PC-3 (cell line): ENCODE measurements around the gene ZCCHC14.

Source experiments
- EZH2 ChIP-seq: fragments of 300-600 bp; sonication (generic); IDR thresholded peaks from one replicate; pipeline ENCODE4 v1.6.1; 2017; ENCODE audit warnings: antibody characterized with exemption, mild to moderate bottlenecking, low read length; ENCODE audit not compliant: unreplicated experiment
- EZH2phosphoT487 ChIP-seq: fragments of 300-600 bp; sonication (generic); IDR thresholded peaks from 2 replicates; pipeline ENCODE4 v1.6.1; 2018; ENCODE audit warnings: mild to moderate bottlenecking, antibody characterized with exemption, low read length, borderline replicate concordance
- TF ChIP-seq, protein P1 (sequence below): fragments of 300-600 bp; sonication (generic); conservative IDR thresholded peaks from 2 replicates; pipeline ENCODE4 v1.5.1; 2017; ENCODE audit warnings: antibody characterized with exemption, low read depth, mild to moderate bottlenecking, low read length

DNA sequence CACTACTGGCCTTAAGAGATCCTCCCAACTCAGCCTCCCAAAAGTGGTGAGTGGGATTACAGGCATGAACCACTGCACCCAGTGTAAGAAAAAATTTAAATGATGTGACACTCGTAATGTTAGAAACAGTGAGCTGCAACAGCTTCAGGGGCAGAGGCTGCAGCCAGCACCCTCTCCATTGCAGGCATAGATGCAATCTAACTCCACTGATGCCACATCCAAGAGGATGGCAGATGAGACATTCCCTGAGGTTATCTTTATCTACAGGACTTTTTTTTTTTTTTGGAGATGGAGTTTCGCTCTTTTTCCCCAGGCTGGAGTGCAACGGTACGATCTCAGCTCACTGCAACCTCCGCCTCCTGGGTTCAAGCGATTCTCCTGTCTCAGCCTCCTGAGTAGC is 19.9 kb downstream of the ZCCHC14 start:
- TF ChIP-seq, protein P1, sequence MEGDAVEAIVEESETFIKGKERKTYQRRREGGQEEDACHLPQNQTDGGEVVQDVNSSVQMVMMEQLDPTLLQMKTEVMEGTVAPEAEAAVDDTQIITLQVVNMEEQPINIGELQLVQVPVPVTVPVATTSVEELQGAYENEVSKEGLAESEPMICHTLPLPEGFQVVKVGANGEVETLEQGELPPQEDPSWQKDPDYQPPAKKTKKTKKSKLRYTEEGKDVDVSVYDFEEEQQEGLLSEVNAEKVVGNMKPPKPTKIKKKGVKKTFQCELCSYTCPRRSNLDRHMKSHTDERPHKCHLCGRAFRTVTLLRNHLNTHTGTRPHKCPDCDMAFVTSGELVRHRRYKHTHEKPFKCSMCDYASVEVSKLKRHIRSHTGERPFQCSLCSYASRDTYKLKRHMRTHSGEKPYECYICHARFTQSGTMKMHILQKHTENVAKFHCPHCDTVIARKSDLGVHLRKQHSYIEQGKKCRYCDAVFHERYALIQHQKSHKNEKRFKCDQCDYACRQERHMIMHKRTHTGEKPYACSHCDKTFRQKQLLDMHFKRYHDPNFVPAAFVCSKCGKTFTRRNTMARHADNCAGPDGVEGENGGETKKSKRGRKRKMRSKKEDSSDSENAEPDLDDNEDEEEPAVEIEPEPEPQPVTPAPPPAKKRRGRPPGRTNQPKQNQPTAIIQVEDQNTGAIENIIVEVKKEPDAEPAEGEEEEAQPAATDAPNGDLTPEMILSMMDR: no peak
- no peak for TF ChIP-seq EZH2
- TF ChIP-seq EZH2phosphoT487: no peak
